IPS-20b (cell line): Measurements from ENCODE around the gene FBN1.
A peak's percentile ranks its signal among the peaks of the same experiment; 100 is the strongest.

Experiments
- H3K27ac ChIP-seq: one replicate; pipeline ENCODE4 v1.5.1; 2013; ENCODE audit warnings: low read length
- H3K27me3 ChIP-seq: 2 replicates; pipeline ENCODE4 v1.6.1; 2013; ENCODE audit warnings: mild to moderate bottlenecking, low read length, inconsistent platforms; ENCODE audit not compliant: insufficient read depth
- H3K36me3 ChIP-seq: 2 replicates; pipeline ENCODE4 v1.6.1; 2013; ENCODE audit warnings: low read depth, mild to moderate bottlenecking, inconsistent platforms, low read length, moderate library complexity; ENCODE audit not compliant: insufficient read depth
- H3K4me1 ChIP-seq: 2 replicates; pipeline ENCODE4 v1.6.1; 2013; ENCODE audit warnings: mild to moderate bottlenecking, control low read depth, inconsistent platforms, low read length, moderate library complexity; ENCODE audit not compliant: insufficient read depth
- H3K4me3 ChIP-seq: 2 replicates; pipeline ENCODE4 v1.5.1; 2013; ENCODE audit warnings: mild to moderate bottlenecking, low read length, inconsistent platforms
- H3K9ac ChIP-seq: 2 replicates; pipeline ENCODE4 v1.6.1; 2013; ENCODE audit warnings: low read depth, mild to moderate bottlenecking, inconsistent platforms, low read length, moderate library complexity
- H3K9me3 ChIP-seq: 2 replicates; pipeline ENCODE4 v1.6.1; 2013; ENCODE audit warnings: mild to moderate bottlenecking, low read depth, low read length, inconsistent platforms; ENCODE audit not compliant: insufficient read depth

Gene FBN1

GRCh38 chr15:48647962-48648361 lies 2.5 kb upstream of the FBN1 start:
- Histone ChIP-seq H3K27ac (no peak overlapping the region), H3K27me3 (peaks cover 53% of the 10 kb centered on the region), H3K4me1 (peaks cover 4% of the 10 kb centered on the region; the same call in 1 of the 2 replicates), H3K36me3 (no peaks in the 10 kb centered on the region), H3K4me3 (no peak overlapping the region), H3K9me3 (no peaks in the 10 kb centered on the region), H3K9ac (no peak overlapping the region)

- H3K27ac ChIP-seq = no peak overlapping the region
- peak overlapping the region; percentile 72; the same call in 1 of the 2 replicates for H3K9ac ChIP-seq
- H3K4me1 ChIP-seq = peaks cover 4% of the 10 kb centered on the region; the same call in 1 of the 2 replicates
- peak overlapping the region; percentile 83; the same call in 1 of the 2 replicates for H3K4me3 ChIP-seq
- H3K27me3 ChIP-seq = peaks cover 58% of the 10 kb centered on the region
- no peaks in the 10 kb centered on the region for H3K36me3 ChIP-seq
- no peaks in the 10 kb centered on the region for H3K9me3 ChIP-seq
Observed at GRCh38 chr15:48646331-48646730, 822 bp upstream of the FBN1 start.

GRCh38 chr15:48644827-48645557 lies 517 bp downstream of the FBN1 start:
- peaks cover 58% of the 10 kb centered on the region for H3K27me3 ChIP-seq

GRCh38 chr15:48644467-48644826 lies 1.1 kb downstream of the FBN1 start:
- peaks cover 4% of the 10 kb centered on the region; the same call in 1 of the 2 replicates for H3K4me1 ChIP-seq
- H3K27me3 ChIP-seq = peaks cover 58% of the 10 kb centered on the region
- H3K9me3 ChIP-seq = no peaks in the 10 kb centered on the region
- no peaks in the 10 kb centered on the region for H3K36me3 ChIP-seq
- H3K9ac ChIP-seq = peak overlapping the region; percentile 54; the same call in 1 of the 2 replicates
- H3K27ac ChIP-seq = no peak overlapping the region
- peak overlapping the region; percentile 83 for H3K4me3 ChIP-seq

More at GRCh38 chr15:48644827-48645557, 517 bp downstream of the FBN1 start:
- Histone ChIP-seq H3K9me3 (no peaks in the 10 kb centered on the region), H3K4me1 (peaks cover 4% of the 10 kb centered on the region; the same call in 1 of the 2 replicates), H3K27ac (no peak overlapping the region), H3K9ac (peak overlapping the region; percentile 45; the same call in 1 of the 2 replicates), H3K36me3 (no peaks in the 10 kb centered on the region), H3K4me3 (peak overlapping the region; percentile 83)

GRCh38 chr15:48643776-48644466 lies 1.6 kb downstream of the FBN1 start:
- Histone ChIP-seq H3K27me3 (peaks cover 58% of the 10 kb centered on the region), H3K4me3 (peak overlapping the region; percentile 83), H3K4me1 (peaks cover 4% of the 10 kb centered on the region; the same call in 1 of the 2 replicates), H3K9ac (peak overlapping the region; percentile 54; the same call in 1 of the 2 replicates), H3K36me3 (no peaks in the 10 kb centered on the region), H3K27ac (no peak overlapping the region), H3K9me3 (no peaks in the 10 kb centered on the region)

- H3K27ac ChIP-seq = no peak overlapping the region
- no peaks in the 10 kb centered on the region for H3K9me3 ChIP-seq
- no peaks in the 10 kb centered on the region for H3K36me3 ChIP-seq
- H3K4me3 ChIP-seq = no peak overlapping the region
- peaks cover 57% of the 10 kb centered on the region for H3K27me3 ChIP-seq
- H3K9ac ChIP-seq = no peak overlapping the region
- H3K4me1 ChIP-seq = peaks cover 4% of the 10 kb centered on the region; the same call in 1 of the 2 replicates
Observed at GRCh38 chr15:48643206-48643605, 2.3 kb downstream of the FBN1 start.

- H3K27me3 ChIP-seq = peaks cover 53% of the 10 kb centered on the region
- H3K9me3 ChIP-seq = no peaks in the 10 kb centered on the region
- H3K36me3 ChIP-seq = no peaks in the 10 kb centered on the region
- H3K27ac ChIP-seq = no peak overlapping the region
- H3K9ac ChIP-seq = no peak overlapping the region
- H3K4me3 ChIP-seq = no peak overlapping the region
- peaks cover 4% of the 10 kb centered on the region; the same call in 1 of the 2 replicates for H3K4me1 ChIP-seq
Observed at GRCh38 chr15:48642795-48643194, 2.7 kb downstream of the FBN1 start.

GRCh38 chr15:48641416-48641815 lies 4.1 kb downstream of the FBN1 start:
- Histone ChIP-seq H3K4me3 (no peak overlapping the region), H3K9me3 (no peaks in the 10 kb centered on the region), H3K4me1 (peaks cover 4% of the 10 kb centered on the region; the same call in 1 of the 2 replicates), H3K36me3 (no peaks in the 10 kb centered on the region), H3K27me3 (peaks cover 39% of the 10 kb centered on the region), H3K9ac (no peak overlapping the region), H3K27ac (no peak overlapping the region)

GRCh38 chr15:48638963-48639362 lies 6.5 kb downstream of the FBN1 start:
- Histone ChIP-seq H3K27ac (no peak overlapping the region), H3K4me3 (no peak overlapping the region), H3K27me3 (peaks cover 15% of the 10 kb centered on the region), H3K4me1 (peaks cover 2% of the 10 kb centered on the region; the same call in 1 of the 2 replicates), H3K9me3 (no peaks in the 10 kb centered on the region), H3K36me3 (no peaks in the 10 kb centered on the region), H3K9ac (no peak overlapping the region)

- no peaks in the 10 kb centered on the region for H3K4me1 ChIP-seq
- no peak overlapping the region for H3K27ac ChIP-seq
- H3K4me3 ChIP-seq = no peak overlapping the region
- H3K9ac ChIP-seq = no peak overlapping the region
- H3K27me3 ChIP-seq = peaks cover 2% of the 10 kb centered on the region; the same call in 1 of the 2 replicates
- H3K9me3 ChIP-seq = no peaks in the 10 kb centered on the region
- no peaks in the 10 kb centered on the region for H3K36me3 ChIP-seq
Observed at GRCh38 chr15:48637639-48638038, 7.9 kb downstream of the FBN1 start.

- Histone ChIP-seq H3K4me3 (no peak overlapping the region), H3K27me3 (no peaks in the 10 kb centered on the region), H3K36me3 (no peaks in the 10 kb centered on the region), H3K27ac (no peak overlapping the region), H3K4me1 (no peaks in the 10 kb centered on the region), H3K9ac (no peak overlapping the region), H3K9me3 (no peaks in the 10 kb centered on the region)
Observed at GRCh38 chr15:48636511-48636910, 9.0 kb downstream of the FBN1 start.
